GM21737 (cell line): Measurements from ENCODE around the gene TPSD1.
"Not testable (repeated sequence)": the region's sequence is repeated elsewhere in the genome, so short reads cannot be mapped to it uniquely, and the experiment has no call there.

ENCODE experiments used
- ATAC-seq: cut with Tn5 transposase; IDR thresholded peaks from one replicate; pipeline ENCODE4 v1.9.1; 2021; ENCODE audit warnings: mild to moderate bottlenecking, moderate library complexity; ENCODE audit not compliant: unreplicated experiment

TPSD1 gene

DNA sequence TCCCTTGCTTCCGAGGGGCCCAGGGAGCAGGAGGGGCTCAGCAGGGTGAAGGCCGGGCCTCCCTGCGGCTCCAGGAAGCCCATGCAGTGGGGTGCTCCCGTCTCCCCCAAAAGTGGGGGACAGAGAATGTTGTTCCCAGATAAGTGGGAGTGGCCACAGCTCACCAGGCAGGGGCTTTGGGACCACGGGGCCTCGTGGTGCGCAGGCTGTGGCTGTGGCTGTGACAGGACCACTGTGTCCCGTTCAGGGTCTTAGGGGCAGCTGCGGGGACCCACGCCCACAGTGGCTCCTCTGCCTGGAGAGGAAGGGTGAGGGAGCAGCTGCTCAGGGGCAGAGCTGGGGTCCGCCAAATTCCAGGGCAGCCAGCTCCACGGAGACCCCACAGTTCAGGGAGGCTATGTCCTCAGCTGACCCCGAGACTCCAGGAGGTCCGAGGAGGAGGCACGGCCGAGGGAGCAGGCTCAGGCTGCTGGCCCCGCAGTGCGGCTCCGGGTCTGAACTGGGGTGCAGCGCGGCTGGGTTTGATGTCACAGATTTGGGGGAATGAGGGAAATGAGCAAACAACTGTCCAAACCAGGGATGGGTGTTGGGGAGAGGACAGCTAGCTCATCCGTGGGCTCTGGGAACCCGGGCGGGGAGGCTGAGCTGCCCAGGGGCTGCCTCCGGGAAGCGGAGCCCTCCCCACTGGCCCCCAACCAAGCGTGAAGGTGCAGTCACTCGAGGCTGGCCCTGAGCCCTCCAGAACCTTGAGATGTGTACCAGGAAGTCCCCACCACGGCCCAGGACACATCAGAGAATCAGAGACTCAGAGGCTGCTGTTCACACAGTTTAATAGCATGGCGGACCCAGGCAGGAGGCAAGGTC, 23.4 kb downstream of the TPSD1 start:
- no peak for ATAC-seq

DNA sequence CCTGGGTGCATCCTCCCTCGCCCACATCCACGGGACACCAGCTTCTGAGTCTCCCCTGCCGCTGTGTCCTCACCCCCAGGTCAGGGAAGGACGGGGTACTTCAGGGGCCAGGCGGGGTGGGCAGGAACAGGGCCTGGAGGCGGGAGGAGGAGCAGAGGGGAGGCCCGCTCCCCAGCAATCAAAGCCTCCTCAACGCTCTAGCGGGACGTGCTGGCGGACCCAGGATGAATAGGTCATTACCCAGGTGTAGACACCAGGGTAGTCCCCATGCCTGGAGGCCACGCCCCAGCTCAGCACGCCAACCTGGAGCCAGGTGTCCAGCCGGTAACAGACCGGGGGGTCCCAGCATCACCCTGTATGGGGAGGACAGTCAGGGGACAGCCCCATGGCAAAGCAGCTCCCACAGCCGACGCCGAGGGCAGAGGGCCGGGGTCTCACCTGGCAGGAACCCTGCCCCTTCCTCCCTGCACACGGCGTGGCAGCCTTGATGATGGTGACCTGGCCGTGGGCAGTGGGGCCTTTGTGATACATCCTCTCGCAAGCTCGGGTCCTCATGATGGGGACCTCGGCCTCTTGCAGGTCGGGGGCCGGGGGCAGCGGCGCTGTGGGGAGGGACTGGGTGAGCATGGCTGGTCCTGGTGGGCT, 24.2 kb downstream of the TPSD1 start:
- ATAC-seq: no peak

DNA sequence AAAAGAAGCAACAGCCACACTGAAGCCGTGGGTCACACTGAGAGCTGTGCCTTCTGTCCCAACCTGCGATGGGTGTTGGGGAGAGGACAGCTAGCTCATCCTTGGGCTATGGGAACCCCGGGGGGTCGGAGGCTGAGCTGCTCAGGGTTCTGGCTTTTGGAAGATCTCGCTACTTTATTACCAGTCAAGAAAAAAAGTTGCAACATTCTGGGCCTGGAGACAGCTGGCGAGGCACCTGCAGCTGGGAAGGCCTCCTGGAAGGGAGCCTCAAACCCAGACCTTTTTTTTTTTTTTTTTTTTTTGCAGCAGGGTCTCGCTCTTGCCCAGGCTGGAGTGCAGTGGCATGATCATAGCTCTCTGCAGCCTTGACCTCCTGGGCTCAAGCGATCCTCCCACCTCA, 24.9 kb downstream of the TPSD1 start:
- no peak for ATAC-seq

DNA sequence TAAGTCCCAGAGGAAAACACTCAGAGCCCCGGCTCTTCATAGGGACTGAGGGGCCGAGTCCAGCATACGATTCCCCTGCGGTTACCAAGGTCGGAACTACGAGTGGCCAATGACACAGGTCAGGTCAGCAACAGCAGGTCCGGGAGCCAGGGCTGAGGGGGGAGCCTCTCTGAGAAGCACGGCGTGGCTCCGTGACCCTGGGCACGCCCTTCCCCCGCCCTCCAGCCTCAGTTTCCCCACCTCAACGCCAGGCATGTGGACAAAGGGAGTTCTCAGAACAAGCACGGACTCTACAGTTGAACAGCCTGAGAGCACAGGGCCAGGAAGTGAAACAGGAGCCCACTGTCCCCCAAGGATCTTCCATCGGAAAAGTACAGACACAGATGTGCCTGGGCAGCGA, 25.6 kb downstream of the TPSD1 start:
- ATAC-seq: no peak

DNA sequence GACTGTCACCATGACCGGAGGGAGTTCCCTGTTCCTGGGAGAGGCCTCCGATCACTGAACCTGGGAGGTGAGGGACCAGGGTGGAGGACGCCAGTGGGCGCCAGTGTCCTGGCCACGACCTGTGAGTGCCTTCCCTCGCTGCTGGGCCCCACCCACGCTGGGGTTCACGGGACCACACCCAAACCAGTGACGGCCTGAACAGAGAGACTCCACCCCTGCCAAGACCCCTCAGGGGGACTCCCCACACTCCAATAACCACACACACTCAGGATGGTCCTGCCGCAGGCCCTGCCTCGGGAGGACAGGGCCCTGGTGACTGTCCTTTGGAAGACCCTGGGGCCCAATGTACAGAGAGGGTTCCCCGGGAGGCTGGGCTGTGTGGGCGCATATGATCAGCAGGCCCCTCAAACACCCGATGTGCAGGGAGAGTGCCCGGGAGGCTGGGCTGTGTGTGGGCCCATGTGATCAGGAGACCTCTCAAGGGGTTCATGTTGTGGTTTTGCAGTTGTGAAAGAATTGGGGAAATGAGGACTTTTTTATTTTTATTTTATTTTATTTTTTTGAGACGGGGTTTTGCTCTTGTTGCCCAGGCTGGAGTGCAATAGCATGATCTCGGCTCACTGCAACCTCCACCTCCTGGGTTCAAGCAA, 26.6 kb downstream of the TPSD1 start:
- ATAC-seq: no peak

DNA sequence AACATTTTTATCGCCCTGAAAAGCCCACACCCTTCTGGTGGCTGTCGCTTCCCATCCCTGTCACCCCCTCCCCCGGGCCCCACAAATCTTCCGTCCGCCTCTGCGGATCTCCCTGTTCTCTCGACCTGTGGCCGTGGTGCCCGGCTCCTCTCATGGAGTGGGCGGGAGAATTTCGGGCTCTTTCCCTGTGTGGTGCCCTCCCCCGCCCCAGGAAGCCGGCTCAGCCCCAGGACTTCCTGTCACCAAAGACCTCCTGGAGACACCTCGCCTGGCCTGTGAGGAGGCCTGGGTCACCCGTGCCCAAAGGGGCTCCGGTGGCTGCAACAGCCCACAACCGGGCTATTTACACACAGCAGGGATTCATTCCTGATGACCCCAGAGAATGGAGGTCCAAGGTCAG, 27.4 kb downstream of the TPSD1 start:
- no peak for ATAC-seq

DNA sequence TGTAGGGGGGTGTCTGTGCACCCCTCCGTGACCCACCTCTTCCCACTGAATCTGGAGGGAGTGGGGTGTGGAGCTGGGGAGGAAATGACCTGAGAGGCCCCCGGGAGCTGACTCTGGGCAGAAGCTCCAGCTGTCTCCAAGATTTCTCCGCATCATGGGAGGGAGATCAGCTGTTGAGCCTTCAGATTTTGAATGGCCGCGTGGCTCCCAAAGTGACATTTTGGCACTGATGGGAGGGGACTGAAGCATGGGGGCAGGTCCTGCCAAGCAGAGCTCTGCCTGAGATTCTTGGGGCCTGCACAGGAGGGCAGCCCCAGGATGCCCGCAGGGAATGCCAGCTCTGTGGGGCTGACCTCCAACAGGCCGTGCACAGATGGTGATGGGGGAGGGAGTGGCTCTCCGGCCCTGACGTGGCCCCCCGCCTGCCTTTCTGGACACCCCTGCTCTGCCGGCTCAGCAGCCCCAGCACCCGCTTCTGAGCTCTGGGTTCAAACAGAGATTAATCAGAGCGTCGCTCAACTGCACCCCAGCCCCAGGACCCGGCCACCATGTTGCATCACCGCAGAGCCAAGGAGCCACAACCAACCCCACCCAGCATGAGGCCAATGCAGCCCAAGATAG, 28.2 kb downstream of the TPSD1 start:
- ATAC-seq: no peak

DNA sequence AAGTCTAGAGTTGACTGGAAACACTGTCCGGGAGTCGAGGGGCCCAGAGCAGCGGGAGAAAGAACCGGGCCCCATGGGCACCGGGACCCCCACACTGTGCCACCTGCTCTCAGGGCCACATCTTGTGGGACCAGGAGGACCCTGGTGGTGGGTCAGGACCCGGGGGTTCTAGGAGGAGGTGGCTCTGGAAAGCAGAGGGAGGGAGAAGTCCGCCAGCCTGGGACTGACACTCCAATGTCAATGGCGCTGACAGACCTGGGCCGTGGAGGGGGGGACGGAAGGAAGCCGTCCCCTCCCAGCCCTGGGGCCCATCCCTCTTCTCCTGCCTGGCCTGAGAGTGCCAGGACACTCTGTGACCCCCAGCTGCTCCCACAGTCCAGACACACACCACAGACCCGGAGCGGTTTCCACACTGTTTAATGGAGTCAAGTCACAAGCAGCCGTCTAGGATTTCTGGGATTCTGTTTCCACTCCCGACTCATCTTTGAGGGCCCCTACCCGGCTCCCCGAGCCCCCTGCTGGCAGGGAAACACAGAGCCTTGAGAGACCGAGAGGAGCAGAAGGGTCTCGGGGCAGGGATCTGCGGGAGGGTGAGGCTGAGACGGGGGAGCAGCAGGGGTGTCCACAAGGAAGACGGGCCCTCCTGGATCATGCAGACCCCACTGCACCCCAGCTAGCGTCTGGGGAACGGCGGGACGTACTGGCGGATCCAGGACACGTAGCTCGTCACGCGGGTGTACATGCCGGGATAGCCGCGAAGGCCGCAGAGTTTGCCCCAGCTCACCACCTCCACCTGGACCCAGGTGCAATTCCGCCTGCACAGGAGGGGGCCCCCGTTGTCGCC, 30.0 kb downstream of the TPSD1 start:
- ATAC-seq: no peak

DNA sequence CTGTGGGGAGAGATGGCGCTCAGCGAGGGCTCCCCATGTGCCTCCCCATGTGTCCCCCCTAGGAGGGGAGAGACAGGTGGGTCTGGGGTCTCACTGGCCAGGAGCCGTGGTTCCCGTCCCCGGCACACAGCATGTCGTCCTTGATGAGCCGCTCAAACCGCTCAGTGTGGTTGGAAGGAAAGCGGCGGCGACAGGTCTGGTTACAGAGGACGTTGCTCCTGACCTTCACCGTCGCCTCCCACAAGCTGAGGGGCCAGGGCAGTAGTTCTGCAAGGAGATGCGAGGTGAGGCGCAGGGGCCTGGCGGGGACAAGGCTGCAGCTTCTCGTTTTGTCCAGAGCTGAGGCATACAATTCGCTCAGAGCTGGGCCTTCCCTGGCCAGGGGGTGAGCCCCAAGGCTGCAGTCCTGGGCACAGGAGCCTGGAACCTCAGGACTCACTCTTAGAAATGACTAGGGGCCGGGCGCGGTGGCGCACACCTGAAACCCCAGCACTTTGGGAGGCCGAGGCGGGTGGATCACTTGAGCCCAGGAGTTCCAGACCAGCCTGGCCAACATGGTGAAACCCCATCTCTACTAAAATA, 30.7 kb downstream of the TPSD1 start:
- ATAC-seq: no peak

DNA sequence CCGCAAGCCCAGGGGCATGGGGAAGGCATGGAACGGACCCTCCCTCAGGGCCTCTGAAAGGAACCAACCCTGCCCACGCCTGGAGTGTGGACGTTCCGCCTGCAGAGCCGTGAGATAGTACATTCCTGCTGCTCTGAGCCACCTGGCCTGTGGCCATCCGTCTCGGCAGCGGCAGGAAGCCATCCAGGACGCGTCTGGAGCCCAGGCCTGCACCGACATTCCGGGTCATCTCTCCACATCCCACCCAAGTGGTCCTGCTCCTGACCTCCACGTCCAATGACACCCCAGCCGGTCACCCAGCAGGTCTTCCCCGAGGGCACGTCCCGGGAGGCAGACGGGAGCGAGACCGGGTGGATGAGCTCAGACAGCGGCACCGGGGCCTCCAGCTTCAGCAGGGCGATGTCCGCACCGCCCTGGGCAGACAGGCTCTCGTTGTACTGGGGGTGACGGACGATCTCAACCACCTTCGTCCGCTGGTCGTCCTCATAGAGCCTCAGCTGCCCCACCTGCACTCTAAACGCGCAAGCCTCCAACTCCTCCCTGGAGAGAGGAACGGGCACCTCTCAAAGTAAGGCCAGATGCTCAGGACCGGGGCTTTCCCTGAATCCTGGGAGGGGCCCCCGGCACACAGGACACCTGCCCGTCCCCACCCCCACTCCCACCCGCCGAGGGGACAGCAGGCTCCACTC, 32.3 kb downstream of the TPSD1 start:
- ATAC-seq: no peak

DNA sequence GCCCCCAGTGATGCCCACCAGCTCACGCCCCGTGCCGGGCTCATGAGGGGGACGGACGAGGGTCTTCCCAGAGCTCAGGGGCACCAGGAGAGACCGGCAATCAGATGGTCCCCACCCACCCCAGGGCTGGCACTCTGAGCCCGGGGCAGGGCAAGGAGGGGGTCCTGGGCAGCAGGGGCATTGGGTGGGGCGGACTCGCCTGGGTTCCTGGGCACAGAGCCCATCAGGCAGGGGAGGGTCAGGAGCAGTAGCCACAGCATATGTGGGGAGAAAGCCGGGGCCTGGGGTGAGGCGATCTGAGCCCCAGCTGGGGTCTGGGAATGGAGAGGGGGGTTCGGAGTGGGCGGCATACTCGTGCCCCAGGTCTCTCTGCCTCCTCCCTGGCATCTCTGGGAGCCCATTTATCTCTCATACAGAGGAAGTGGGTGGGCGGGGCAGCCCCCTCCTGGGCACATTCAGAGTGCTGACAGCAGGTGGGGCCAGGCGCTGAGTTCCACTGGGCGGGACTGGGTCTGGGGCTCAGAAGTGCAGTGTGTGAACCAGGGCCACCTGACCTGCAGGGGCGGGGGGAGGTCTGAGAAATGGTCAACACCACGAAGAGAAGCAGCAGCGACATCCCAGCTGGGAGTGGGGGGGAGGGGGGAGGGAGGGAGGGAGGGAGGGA, 33.1 kb downstream of the TPSD1 start:
- ATAC-seq: no peak

DNA sequence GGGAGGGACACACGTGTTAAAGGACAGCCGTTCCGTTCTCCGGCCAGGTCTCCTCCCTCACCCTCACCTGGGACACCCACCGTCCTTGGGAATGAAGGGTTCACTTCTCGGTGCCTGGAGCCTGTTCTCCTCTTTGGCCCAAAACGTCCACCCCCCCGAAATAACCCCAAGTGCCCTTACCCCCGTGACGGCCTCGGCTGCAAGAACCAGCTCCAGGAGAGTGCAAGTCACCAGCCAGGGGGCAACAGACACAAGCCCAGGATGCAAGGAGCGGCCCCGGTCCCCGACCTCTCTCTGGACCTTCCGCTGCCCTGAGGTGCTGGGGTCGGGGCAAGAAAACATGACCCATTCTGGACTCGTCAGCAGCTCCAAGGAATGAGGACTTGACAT, 33.6 kb downstream of the TPSD1 start:
- no peak for ATAC-seq

DNA sequence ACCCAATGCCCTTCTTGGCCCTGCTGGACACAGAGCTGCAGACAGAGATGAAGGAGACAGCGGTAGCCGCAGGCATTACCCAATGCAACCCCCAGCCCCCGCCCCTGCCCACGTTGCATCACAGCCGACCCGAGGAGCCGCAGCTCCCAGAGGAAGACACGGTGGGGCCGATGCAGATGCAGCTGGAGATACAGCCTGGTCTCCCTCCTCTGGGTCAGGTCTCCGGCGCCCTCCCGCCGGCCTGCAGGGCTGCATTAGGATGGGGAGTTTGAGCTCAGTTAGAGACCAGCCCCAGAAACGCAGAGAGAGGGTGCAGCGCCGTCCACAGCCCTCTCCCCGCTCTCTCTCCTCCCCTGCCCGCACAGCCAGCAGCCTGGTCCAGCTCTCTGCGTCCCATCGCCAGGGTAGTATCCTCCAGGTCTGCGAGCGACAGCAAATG, 34.2 kb downstream of the TPSD1 start:
- ATAC-seq: no peak

DNA sequence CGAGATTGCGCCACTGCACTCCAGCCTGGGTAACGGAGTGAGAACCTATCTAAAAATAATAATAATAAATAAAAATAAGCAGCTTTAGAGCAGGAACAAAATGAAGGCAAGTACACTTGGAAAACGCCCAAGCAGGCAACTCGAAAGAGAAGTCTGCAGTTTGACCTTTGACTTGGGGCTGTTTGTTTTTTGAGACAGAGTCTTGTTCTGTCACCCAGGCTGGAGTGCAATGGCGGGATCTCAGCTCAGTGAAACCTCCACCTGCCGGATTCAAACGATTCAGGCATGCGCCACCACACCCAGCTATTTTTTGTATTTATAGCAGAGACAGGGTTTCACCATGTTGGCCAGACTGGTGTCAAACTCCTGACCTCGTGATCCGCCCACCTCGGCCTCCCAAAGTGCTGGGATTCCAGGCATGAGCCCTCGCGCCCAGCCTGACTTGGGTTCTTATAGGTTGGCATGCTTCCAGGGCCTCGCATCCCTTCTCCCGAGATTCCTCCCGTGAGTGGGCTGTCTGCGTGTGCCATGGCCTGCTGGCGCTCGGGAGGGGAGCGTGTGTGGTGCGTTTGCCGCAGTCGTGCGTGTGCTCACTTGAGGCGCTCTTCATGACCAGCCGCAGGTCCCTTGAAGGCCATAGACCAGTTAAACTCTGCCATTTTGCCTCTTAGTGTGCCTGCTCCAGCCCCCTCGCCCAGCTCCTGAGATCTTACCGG, 35.1 kb downstream of the TPSD1 start:
- ATAC-seq: no peak

DNA sequence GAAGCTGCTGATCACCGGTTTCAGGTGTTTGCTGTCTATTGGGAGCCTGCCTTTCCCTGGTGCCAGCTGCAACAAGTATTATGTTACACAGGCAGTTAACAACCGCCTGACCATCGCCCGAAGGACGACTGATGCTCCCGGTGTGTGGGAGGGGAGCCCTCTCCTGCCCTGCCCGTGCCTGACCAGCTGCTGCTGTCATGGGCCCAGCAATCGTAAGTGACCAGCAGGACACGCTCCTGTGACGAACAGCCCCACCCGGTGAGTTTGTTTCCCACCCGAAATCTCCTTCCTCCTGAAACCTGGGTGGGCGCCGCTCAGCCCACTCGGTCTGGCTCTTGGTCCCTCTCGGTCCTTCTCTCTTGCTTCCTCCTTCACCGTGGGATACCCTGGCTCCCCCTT, 35.7 kb downstream of the TPSD1 start:
- no peak for ATAC-seq

DNA sequence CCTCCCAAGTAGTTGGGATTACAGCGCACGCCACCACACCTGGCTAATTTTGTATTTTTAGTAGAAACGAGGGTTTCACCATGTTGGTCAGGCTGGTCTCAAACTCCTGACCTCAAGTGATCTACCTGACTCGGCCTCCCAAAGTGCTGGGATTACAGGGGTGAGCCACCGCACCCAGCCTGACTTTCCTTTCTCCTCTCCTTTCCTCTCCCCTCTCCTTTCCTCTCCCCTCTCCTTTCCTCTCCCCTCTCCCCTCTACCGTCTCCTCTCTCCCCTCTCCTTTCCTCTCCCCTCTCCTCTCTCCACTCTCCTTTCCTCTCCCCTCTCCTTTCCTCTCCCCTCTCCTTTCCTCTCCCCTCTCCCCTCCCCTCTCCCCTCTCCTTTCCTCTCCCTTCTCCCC, 36.3 kb downstream of the TPSD1 start:
- not testable (repeated sequence) for ATAC-seq

DNA sequence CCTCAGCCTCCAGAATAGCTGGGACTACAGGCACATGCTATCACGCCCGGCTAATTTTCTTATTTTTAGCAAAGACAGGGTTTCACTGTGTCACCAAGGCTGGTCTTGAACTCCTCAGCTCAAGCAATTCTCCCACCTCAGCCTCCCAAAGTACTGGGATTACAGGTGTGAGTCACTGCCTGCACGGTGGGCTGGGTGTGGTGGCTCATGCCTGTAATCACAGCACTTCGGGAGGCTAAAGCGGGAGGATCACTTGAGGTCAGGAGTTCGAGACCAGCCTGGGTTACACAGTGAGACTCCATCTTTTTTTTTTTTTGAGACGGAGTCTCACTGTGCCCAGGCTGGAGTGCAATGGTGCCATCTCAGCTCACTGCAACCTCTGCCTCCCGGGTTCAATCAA, 36.9 kb downstream of the TPSD1 start:
- ATAC-seq: not testable (repeated sequence)

DNA sequence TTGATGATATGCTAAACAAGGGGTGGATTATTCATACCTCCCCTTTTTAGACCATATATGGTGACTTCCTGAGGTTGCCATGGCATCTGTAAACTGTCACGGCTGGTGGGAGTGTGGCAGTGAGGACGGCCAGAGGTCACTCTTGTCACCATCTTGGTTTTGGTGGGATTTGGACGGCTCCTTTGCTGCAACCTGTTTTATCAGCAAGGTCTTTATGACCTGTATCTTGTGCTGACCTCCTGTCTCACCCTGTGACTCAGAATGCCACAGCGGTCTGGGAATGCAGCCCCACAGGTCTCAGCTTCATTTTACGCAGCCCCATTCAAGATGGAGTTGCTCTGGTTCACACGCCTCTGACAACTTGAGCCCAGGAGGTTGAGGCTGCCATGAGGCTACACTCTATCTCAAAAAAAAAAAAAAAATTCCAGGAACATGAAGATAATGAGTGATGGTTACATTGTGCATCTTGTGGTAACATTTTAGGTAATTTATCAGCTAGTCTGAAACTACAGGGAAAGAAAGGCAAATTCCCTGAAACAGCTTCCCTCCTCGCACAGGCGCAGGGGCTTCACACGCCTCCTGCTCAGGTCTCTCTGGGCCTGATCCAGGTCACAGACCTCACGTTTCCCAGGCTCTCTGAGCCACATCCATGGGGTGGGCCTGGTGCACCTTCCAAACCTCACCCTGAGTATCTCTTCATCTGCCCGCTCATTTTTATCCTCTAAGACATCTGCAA, 38.2 kb downstream of the TPSD1 start:
- no peak for ATAC-seq
